Gastroesophageal sphincter (tissue), 3 donors: ENCODE results near the gene KCNQ4.

Experiments used
- CTCF ChIP-seq, 4 experiments: fragments of 200-600 bp in 2 of 4; fragments of 450-650 bp in 2 of 4; sonication (generic) in 1 of 4; IDR thresholded peaks; one replicate each; pipeline ENCODE4 v1.5.1; 2017 to 2019; ENCODE audit warnings: antibody characterized with exemption in 4 of 4, mild to moderate bottlenecking in 2 of 4, moderate library complexity in 2 of 4
- POLR2A ChIP-seq, 2 donors: fragments of 450-650 bp; IDR thresholded peaks; one replicate each; pipeline ENCODE4 v1.6.1; 2017; ENCODE audit warnings: antibody characterized with exemption in 2 of 2, mild to moderate bottlenecking in 2 of 2, moderate library complexity in 1 of 2

GRCh38 chr1:40873863-40874472 is 90.4 kb downstream of the KCNQ4 start:
- TF ChIP-seq CTCF (IDR thresholded peaks at IDR 0.05): no peak
- no peak for TF ChIP-seq POLR2A (IDR thresholded peaks at IDR 0.05)
